Measurements from ENCODE around the gene SLA2.
"Not testable (repeated sequence)": the region's sequence is repeated elsewhere in the genome, so short reads cannot be mapped to it uniquely, and the experiment has no call there.

Gene SLA2

DNA sequence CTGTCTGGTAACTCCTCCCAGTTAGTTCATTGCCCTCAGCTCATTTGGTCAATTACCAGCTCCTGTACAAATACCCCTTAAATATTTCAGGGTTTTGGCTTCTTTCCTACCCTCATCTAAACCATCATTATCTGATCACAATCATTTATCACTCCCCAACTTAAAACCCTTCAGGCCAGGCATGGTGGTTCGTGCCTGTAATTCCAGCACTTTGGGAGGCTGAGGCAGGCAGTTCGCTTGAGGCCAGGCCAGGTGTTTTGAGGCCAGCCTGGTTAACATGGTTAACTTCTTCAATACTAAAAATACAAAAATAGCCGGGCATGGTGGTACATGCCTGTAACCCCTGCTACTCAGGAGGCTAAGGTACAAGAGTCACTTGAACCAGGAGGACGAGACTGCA, 63.2 kb downstream of the SLA2 start:
- H3K4me3 ChIP-seq (ENCODE audit: low read depth, low read length), result no peak overlapping the region
- DNase-seq (ENCODE audit: low read depth), result no peak

DNA sequence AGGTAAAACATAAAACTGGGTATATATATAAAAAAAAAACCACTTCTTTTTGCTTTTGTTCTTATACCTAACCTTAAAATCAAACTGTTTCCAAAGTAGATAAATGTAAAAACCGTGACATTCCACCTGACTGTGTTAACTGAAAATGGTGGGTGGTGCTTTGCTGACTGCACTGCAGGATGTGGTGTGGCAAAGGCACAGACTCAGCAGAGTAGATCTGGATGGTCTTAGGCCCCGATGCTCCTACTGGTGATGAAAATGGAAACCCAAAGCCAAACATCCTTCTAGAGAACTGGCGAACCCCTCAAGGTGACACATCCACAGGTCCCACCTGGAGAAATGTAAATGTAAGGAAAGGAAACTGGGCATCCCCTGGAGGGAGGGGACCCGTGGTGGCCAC, 63.7 kb downstream of the SLA2 start:
- H3K4me3 ChIP-seq (ENCODE audit: low read depth, low read length), result no peak overlapping the region
- DNase-seq (ENCODE audit: low read depth), result no peak

DNA sequence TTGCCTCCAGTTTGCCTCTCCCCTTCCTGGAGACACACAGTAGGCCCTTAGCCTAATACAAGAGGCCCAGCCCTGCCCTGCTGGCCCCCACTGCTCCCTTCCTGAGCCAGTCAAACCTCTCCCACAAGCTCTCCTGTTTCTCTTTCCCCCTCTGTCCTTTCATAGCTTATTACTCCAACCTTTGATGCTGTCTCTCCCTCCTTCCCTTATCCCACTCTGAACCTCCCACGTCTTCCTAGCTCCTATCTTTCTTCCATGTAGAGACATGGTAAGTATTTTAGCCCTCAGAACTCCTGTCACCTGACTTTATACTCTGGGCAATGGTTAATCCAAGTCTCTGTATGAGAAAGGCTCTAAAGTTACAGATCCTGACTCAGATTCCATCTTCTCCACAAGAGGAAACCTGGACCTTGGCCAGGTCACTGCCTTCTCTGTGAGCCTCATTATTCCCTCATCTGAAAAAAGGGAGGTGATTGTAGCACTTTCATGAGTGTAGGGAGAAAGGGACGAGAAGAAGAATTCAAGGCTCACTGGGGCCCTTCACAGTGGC, 65.9 kb downstream of the SLA2 start:
- DNase-seq (ENCODE audit: low read depth), result no peak
- H3K4me3 ChIP-seq (ENCODE audit: low read depth, low read length), result no peak overlapping the region

DNA sequence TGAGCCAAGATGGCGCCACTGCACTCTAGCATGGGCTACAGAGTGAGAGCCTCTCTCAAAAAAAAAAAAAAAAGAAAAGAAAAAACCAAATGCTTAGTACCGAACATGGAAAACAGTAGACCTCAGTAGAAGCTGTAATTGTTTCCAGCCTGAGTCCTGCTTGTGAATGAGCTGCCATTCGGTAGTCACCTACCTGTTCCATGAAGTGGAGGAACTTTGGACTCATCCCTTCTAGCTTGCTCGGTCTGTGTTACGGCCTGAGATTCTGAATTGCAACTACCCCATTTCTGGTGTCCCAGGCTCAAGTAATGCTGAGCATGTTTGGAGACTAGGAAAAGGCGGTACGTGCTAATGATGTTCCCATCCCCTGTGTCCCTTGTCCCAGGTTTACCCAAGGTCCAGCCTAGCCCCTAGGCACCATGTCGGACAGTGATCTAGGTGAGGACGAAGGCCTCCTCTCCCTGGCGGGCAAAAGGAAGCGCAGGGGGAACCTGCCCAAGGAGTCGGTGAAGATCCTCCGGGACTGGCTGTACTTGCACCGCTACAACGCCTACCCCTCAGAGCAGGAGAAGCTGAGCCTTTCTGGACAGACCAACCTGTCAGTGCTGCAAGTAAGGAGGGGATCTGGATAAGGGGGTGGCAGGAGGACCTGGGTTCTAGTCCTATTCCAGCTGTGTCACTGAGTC, 67.5 kb downstream of the SLA2 start:
- no peak overlapping the region for H3K4me3 ChIP-seq (ENCODE audit: low read depth, low read length)
- DNase-seq (ENCODE audit: low read depth), result no peak

DNA sequence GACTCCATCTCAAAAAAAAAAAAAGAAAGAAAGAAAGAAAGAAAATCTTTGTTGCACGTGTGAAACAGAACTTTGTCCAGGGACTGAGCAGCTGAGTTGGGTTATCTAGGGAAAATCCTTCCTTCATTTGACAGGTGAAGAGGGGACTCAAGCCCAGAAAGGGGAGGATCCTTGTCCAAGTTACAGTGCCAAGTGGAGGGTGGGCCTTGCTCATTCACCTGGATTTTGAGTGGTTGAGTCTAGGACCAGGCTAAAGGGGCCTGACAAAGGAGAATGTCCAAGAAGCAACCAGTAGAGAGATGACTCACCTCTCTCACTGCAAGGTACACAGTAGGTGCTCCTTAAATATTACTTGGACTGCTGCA, 69.9 kb downstream of the SLA2 start:
- DNase-seq (ENCODE audit: low read depth), result no peak
- no peak overlapping the region for H3K4me3 ChIP-seq (ENCODE audit: low read depth, low read length)

DNA sequence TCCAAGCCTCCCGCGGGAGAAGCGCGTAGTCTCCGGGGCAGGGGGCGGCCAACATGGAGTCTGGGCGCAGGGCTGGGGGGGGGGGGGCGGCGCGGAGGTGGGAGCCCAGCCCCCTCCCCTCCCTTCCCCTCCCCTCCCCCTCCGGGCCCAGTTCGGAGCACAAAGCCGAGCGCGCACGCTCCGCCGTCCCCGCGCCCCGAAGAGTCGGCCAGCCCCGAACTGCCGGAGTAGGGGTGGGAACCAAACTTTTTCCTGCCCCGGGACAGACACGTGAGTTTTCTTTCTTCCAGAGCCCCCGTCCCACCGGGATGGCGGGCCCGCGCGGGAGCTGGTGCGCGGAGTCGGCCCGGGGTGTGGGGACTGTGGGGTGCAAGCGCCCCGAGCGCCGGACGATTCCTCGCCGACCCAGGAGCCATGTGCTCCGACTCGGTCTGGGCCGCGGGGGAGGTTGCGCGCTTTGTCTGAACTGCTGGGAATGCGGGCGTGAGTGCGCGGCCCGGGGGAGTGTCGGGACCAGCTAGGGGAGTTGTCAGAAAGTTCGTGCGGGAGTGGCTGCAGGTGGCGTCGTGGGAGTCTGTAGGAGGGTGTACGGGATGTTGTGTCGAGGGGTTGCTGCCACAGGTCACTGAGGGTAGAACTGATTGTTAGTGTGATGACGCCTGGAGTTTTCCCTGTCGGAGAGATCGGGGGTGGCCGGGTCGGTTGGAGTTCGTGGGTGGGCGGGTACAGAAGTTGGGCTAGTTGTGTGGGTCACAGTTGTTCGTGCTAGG, 71.4 kb downstream of the SLA2 start:
- DNase-seq (ENCODE audit: low read depth), result no peak
- H3K4me3 ChIP-seq (ENCODE audit: low read depth, low read length), result peak overlapping the region; percentile 78

DNA sequence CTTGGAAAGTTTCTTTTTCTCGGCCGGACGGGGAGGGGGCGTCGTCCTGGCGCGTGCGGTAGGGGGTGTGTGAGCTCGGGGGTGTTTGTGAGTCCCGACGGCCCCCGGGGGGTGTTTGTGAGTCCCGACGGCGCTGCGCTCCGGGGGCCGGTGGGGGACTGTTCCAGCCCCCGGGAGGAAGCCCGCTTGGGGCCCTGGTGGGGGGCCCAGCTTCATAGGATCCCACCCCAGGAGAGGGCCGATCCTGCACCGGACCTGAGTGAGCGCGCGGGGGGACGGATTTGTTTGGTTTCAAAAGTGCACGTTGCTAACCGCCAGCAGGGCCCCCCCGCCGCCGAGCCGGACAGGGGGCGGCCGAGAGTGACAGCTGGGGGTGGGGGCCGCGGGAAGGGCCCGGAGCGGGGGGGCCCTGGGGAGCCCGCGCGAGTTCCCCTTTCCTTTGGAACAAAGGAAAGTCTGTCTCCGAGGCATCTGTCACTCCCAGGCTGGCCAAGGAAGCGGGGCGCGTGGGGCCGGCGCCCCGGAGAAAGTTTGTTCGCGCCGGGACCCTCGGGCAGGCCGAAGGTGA, 72.1 kb downstream of the SLA2 start:
- H3K4me3 ChIP-seq (ENCODE audit: low read depth, low read length), result peak overlapping the region; percentile 78
- no peak for DNase-seq (ENCODE audit: low read depth)

DNA sequence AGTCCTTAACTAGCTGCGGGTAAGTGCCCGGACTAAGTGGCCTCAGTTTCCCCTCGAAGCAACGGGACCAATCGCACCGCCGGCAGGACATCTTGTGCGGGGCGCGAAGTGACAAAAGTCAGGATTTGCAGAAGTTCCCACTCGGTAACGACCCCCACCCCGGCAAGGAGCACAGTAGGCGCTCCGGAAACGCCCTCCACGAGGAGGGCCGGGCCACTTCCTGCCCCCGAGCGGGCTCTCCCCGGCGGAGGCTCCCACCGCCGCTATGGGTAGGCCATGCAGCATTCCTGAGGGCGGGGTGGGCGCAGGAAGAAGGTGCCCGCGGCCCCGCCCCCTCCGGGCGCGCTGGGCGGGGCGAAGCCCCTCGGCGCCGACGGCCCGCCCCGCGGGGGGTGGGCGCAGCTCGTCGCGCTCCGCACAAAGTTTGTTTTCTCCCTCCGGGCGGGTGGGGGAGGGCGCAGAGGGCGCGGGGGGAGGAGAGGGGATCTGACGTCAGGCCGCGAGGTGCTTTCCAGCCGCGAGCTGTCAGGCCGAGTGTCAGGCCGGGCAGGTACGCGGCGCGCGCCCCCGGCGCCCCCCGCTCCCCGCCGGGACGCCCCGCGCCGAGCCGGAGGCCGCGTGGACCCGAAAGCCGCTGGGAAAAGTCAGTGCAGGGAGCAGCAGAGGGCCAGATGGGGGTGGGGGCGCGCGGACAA, 72.7 kb downstream of the SLA2 start, which contains the start of gene TGIF2:
Gene TGIF2 (plus strand): TSS at position 495 of the 695 bp plus-strand sequence. CDS start 5,178 bp downstream, outside the sequence.
- peak within 1 kb of the TSS; percentile 78 for H3K4me3 ChIP-seq (ENCODE audit: low read depth, low read length)
- DNase-seq (ENCODE audit: low read depth), result peak; percentile 31

DNA sequence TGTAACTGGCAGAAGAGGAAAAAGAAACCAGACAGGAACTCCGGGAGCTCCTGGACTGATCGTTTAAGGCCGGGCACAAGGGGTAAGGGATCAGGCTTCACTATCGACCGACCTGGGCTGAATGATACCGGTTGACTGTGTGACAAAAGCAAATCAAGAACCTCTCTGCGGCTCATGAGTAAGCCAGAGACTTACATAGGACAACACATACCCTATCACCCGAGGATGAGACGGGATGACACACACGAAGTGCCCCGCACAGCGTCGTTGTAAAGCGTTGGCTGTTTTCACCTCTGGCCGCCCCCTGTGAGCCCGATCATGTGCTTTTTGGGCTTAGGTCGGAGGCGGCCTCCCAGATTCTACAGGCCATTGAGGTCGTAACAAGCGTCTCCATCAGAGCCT, 73.3 kb downstream of the SLA2 start:
- no peak for DNase-seq (ENCODE audit: low read depth)
- peak overlapping the region; percentile 42 for H3K4me3 ChIP-seq (ENCODE audit: low read depth, low read length)

DNA sequence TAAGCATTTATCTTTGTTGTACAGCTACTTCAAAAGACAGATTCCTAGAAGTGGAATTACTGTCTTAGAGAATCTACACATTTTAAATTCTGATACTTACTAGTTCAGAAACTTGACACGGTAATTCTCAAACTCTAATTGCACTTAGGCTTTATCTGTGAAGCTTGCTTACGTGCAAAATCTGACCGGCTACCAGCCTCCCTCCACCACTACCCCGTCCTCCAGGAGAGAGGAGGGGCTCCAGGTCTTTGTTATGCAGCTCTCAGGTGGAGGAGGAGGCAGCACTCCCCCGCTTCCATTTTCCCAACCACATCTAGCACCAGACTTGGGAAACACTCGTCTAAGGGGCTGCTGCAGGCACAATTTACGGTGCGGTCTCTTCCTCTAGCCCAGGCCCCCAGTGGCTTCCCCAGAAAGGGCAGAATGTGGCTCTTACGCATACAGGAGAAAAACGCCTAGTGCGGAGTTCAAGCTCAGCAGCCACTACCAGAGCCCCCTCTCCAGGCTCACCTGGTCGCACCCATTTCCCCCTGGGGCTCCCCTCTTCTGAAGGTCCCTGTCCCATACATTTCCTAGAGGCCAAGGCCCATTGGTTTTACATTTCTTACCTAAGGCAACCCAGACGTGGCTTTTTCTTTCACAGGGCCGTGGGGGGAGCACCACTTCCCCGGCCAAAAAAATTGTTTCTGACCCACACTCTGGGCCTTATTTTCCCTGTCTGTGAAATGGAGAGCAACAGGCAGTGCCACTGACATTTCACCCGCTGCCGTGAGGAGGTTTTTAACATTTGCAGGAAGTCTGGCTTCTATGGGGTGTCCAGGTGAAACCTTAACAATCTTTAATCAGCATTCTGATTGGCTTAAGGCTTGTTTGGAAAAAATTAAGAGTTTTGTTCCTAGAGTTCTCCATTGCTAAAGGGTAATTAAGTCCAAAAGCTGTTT, 74.2 kb downstream of the SLA2 start:
- DNase-seq (ENCODE audit: low read depth), result no peak
- H3K4me3 ChIP-seq (ENCODE audit: low read depth, low read length), result no peak overlapping the region

DNA sequence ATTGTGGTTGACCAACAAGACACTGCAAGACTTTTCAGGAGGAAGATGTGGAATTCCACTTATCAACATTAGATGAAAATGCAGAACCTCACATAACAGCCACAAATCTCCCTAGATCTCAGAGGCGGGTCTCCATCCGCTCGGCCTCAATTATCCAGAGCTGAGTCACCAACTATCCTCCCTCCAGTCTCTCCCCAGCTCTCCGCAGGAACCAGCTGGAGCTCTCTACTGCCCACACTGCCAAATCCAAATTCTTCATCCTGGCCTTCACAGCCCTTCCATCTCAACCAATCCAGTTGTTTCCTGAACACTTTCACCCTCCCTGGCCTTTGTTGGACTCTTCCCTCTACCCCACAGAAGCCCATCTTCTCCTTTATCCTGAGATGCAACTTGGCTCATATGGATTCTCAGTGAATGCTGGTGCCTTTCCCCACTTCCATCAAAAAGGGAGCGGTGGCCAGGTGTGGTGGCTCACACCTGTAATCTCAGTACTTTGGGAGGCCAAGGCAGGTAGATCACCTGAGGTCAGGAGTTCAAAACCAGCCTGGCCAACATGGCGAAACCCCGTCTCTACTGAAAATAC, 76.1 kb downstream of the SLA2 start:
- no peak overlapping the region for H3K4me3 ChIP-seq (ENCODE audit: low read depth, low read length)
- no peak for DNase-seq (ENCODE audit: low read depth)

DNA sequence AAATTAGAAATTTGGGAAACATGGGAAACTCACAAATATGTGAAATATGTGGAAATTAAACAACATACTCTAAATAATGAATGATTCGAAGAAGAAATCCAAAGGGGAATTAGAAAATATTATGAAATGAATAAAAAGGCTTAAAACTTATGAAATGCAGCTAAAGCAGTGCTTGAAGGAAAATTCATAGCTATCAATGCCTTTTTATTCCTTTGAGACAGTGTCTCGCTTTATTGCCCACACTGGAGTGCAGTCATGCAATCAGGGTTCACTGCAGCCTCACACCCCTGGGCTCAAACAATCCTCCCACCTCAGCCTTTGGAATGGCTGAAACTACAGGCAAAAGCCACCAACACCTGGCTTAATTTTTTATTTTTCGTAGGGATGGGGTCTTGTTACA, 80.5 kb downstream of the SLA2 start:
- DNase-seq (ENCODE audit: low read depth), result no peak
- no peak overlapping the region for H3K4me3 ChIP-seq (ENCODE audit: low read depth, low read length)

DNA sequence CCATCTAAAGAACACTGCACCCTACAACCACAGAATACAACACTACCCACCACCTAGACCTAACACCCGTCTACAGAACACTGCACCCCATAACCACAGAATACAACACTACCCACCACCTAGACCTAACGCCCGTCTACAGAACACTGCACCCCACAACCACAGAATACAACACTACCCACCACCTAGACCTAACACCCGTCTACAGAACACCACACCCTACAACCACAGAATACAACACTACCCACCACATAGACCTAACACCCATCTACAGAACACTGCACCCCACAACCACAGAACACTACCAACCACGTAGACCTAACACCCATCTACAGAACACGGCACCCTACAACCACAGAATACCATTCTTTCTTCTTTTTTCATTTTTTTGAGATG, 81.3 kb downstream of the SLA2 start:
- H3K4me3 ChIP-seq (ENCODE audit: low read depth, low read length); DNase-seq (ENCODE audit: low read depth): not testable (repeated sequence)

DNA sequence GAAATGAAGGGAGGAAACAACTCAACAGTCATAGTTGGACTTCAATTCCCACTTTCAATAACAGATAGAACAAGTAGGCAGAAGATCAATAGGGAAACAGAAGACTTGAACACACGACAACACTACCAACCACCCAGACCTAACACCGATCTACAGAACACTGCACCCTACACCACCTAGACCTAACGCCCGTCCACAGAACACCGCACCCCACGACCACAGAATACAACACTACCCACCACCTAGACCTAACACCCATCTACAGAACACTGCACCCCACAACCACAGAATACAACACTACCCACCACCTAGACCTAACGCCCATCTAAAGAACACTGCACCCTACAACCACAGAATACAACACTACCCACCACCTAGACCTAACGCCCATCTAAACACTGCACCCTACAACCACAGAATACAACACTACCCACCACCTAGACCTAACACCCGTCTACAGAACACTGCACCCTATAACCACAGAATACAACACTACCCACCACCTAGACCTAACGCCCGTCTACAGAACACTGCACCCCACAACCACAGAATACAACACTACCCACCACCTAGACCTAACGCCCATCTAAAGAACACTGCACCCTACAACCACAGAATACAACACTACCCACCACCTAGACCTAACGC, 81.8 kb downstream of the SLA2 start:
- DNase-seq (ENCODE audit: low read depth); H3K4me3 ChIP-seq (ENCODE audit: low read depth, low read length): not testable (repeated sequence)

DNA sequence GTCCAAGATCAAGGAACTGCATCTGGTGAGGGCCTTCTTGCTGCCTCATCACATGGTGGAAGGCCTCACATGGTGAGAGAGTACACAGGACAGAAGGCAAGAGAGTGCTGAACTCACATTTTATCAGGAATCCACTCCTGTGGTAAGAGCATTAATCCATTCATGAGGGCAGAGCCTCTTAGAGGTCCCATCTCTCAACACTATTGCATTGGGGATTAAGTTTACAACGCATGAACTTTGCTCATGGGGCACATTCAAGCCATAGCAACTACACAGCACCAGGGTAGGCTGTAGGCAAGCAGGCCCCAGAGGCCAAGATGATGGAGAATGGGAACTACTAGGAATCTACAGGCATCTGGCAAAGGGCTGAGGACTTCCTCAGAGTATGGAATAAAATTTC, 82.6 kb downstream of the SLA2 start:
- DNase-seq (ENCODE audit: low read depth), result no peak
- H3K4me3 ChIP-seq (ENCODE audit: low read depth, low read length), result no peak overlapping the region

DNA sequence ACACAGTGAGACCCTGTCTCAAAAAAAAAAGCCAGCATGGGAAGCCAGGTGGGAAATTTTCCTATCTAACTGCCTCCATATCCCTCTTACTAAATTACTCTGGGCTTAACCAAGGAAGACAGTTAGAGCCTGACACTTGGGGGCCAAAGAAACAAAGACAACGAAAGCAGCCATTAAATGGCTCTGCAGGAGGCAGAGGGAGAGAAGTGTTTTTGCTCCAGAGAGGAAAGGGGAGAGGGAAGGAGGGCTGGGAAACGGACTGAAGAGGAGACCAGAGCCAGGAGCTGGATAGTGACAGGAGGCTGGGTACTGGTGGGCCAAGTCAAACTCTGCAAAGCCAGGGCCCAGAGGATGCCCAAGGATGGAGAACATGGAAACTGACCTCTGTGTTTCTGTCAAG, 83.3 kb downstream of the SLA2 start:
- H3K4me3 ChIP-seq (ENCODE audit: low read depth, low read length), result no peak overlapping the region
- DNase-seq (ENCODE audit: low read depth), result no peak

All from skeletal muscle cell (primary cell).